NCI-H2029 (cell line): ENCODE measurements around the gene CEACAM16.
A peak's percentile ranks its signal among the peaks of the same experiment; 100 is the strongest.

ENCODE experiments used
- DNase-seq: peaks from one replicate; lab custom pipeline; 2025; lab: John Stamatoyannopoulos, UW

CEACAM16 gene

GRCh38 chr19:44725251-44725650, 26.3 kb downstream of the CEACAM16 start:
- DNase-seq, result no peak

- no peak for DNase-seq
Observed at GRCh38 chr19:44725684-44726083, 26.7 kb downstream of the CEACAM16 start.

- DNase-seq, result no peak
Observed at GRCh38 chr19:44726465-44726864, 27.5 kb downstream of the CEACAM16 start.

- DNase-seq, result no peak
Observed at GRCh38 chr19:44728178-44728577, 29.2 kb downstream of the CEACAM16 start.

GRCh38 chr19:44729516-44730033, 30.6 kb downstream of the CEACAM16 start:
- DNase-seq, result no peak

- no peak for DNase-seq
Observed at GRCh38 chr19:44731081-44731480, 32.1 kb downstream of the CEACAM16 start.

- DNase-seq, result no peak
Observed at GRCh38 chr19:44731622-44732021, 32.7 kb downstream of the CEACAM16 start.

- no peak for DNase-seq
Observed at GRCh38 chr19:44732235-44733014, 33.5 kb downstream of the CEACAM16 start.

GRCh38 chr19:44734357-44734756, 35.4 kb downstream of the CEACAM16 start:
- no peak for DNase-seq

- no peak for DNase-seq
Observed at GRCh38 chr19:44735011-44735410, 36.1 kb downstream of the CEACAM16 start.

- no peak for DNase-seq
Observed at GRCh38 chr19:44737238-44738071, 38.5 kb downstream of the CEACAM16 start.

- no peak for DNase-seq
Observed at GRCh38 chr19:44738136-44738535, 39.2 kb downstream of the CEACAM16 start.

- no peak for DNase-seq
Observed at GRCh38 chr19:44738603-44739558, 39.9 kb downstream of the CEACAM16 start.

- DNase-seq, result no peak
Observed at GRCh38 chr19:44740351-44740824, 41.4 kb downstream of the CEACAM16 start.

- no peak for DNase-seq
Observed at GRCh38 chr19:44741258-44741731, 42.3 kb downstream of the CEACAM16 start.

GRCh38 chr19:44741841-44742329, 42.9 kb downstream of the CEACAM16 start:
- DNase-seq, result peak; percentile 97

GRCh38 chr19:44742330-44743061, 43.5 kb downstream of the CEACAM16 start:
- no peak for DNase-seq

GRCh38 chr19:44744871-44745332, 46.0 kb downstream of the CEACAM16 start:
- no peak for DNase-seq

- no peak for DNase-seq
Observed at GRCh38 chr19:44745341-44745831, 46.4 kb downstream of the CEACAM16 start.

- no peak for DNase-seq
Observed at GRCh38 chr19:44745887-44746600, 47.1 kb downstream of the CEACAM16 start.
